Testis (tissue), 2 donors: ENCODE measurements around the gene TMIGD1.

Experiments used
- POLR2A ChIP-seq: fragments of 450-650 bp; IDR thresholded peaks from one replicate; pipeline ENCODE4 v1.6.1; 2017; ENCODE audit warnings: antibody characterized with exemption, mild to moderate bottlenecking, moderate library complexity
- TF ChIP-seq, protein P1 (sequence below), 3 experiments: fragments of 450-650 bp in 2 of 3; fragments of 200-600 bp in 1 of 3; sonication (generic) in 1 of 3; IDR thresholded peaks; one replicate each; pipeline ENCODE4 v1.5.1; 2016 to 2019; ENCODE audit warnings: antibody characterized with exemption in 3 of 3, mild to moderate bottlenecking in 2 of 3, moderate library complexity in 1 of 3

DNA sequence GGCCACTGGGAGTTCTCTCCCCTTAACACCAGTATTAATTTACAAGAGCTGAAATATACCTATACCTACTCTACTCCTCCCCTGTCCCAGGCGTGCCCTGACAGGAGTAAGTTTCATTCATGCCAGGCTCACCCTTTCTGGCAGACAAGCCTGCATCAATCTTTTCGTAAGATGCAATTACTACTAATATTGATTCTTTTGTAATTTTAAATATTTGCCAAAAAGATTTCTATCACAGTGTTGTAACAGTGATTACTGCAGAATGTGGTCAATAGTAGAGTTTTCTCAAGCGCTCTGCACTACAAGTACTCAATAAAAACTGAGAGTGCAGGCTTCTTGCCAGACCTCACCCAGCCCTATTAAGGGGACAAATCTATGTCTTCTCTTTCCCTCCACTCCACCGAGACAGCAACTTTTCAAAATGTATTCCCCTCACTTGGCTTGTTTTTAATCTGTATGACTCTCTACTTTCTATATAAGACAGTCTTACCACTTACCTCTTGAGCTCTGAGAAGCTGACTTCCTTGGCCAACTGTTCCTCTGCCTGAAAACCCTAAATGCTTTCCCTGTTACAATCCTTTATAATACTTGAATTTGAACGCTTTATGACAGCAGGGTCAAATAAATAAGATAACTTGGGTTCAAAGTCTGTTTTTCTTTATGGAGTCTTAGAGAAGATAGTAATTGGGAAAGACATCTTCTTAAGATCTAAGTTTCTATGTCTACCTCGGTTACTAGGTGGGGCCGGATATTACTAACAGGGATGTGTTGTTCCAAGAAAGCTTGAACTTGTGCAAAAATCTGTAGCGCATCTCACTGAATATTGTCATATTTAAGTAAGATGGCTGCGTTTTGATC lies at the start of gene TMIGD1:
- TF ChIP-seq, protein P1, sequence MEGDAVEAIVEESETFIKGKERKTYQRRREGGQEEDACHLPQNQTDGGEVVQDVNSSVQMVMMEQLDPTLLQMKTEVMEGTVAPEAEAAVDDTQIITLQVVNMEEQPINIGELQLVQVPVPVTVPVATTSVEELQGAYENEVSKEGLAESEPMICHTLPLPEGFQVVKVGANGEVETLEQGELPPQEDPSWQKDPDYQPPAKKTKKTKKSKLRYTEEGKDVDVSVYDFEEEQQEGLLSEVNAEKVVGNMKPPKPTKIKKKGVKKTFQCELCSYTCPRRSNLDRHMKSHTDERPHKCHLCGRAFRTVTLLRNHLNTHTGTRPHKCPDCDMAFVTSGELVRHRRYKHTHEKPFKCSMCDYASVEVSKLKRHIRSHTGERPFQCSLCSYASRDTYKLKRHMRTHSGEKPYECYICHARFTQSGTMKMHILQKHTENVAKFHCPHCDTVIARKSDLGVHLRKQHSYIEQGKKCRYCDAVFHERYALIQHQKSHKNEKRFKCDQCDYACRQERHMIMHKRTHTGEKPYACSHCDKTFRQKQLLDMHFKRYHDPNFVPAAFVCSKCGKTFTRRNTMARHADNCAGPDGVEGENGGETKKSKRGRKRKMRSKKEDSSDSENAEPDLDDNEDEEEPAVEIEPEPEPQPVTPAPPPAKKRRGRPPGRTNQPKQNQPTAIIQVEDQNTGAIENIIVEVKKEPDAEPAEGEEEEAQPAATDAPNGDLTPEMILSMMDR (IDR thresholded peaks at IDR 0.05) = no peak
- TF ChIP-seq POLR2A = no peak
